HG02642 (cell line): Measurements from ENCODE around the gene PRKG1.
"Not testable (repeated sequence)": the region's sequence is repeated elsewhere in the genome, so short reads cannot be mapped to it uniquely, and the experiment has no call there.

Experiments
- ATAC-seq: cut with Tn5 transposase; IDR thresholded peaks from one replicate; pipeline ENCODE4 v1.9.1; 2021; ENCODE audit warnings: mild to moderate bottlenecking; ENCODE audit not compliant: unreplicated experiment, poor library complexity

Gene PRKG1

DNA sequence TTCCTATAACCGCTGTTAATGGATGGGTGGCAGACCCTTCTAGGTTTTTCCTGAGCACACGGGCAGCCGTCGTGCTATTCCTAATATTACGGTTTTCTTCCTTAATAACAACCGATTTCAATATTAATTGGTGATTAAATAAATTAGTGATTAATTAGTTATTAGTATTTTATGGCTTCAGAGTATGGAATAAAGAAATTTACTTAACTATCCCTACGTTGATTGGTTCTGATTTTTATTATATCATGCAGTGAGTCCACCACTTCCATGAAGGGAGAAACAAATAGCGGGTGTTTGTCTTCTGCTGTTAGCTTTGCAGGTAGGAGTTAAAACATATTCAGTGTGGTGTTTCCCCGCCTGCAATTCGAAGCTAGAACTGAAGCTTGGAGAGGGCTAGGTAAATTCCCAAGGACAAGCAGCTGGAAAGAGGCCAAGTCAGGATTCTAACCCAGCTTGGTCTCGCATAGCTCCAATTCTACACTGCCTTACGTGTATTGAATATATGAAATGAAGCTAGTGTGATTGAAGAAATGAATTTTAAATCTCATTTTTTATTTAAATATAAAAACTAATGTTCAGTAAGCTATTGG is 626.0 kb downstream of the PRKG1 start:
- no peak for ATAC-seq

GRCh38 chr10:51705774-51706173 is 631.5 kb downstream of the PRKG1 start:
- ATAC-seq, result no peak

- ATAC-seq, result no peak
These were observed 631.9 kb downstream of the PRKG1 start for GRCh38 chr10:51706225-51706624.

- ATAC-seq, result no peak
These were observed 633.1 kb downstream of the PRKG1 start for GRCh38 chr10:51707392-51707791.

GRCh38 chr10:51707821-51708424 is 633.6 kb downstream of the PRKG1 start:
- no peak for ATAC-seq

- no peak for ATAC-seq
These were observed 634.3 kb downstream of the PRKG1 start for GRCh38 chr10:51708609-51709008.

DNA sequence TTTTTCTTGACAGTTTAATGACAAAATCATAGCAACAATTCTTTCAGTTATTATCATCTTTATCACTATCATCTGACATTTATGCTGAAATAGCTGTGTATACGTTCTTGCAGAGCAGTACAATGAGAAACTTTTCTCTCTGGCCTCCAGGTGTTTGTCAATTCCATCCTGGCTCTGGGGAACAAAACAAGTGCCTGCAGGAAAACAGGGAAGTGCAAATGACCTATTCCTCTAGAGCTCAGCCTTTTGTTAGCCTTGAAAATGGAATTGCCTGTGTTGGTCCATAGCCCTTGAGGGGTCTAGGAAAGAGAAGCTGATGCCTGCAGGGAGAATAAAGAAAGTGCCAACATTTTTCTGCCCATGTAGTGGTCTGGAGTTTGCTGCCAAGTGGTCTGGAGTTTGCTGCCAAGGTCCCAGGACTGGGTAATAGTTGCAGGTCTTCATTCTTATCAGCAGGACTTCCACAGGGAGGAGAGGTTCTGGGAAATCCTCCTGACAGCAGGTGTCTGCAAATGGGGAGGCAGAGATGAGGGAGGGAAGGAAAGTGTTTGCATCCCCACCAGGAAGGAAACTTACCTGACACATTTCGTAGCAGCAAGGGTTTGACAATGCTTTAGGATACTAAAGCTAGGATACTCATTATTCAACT is 635.2 kb downstream of the PRKG1 start:
- no peak for ATAC-seq

DNA sequence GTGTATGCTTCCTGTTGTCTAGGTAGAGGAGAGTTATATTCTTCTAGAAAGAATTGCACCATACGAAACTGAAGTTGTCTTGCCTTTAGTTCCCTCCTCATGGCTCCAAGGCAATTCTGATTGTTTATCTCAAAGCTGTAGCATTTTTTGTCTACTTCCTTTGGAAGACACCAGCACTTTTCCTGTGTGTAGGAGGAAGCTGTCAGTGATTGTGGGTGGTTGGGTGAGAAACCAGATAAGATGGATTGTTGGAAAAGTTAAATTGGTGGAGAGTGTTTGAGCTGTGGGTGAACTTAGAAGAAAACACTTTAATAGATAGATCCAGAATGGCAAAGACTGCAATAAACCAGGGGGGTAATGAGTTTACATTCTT is 637.2 kb downstream of the PRKG1 start:
- ATAC-seq, result no peak

GRCh38 chr10:51716981-51717380 is 642.7 kb downstream of the PRKG1 start:
- no peak for ATAC-seq

DNA sequence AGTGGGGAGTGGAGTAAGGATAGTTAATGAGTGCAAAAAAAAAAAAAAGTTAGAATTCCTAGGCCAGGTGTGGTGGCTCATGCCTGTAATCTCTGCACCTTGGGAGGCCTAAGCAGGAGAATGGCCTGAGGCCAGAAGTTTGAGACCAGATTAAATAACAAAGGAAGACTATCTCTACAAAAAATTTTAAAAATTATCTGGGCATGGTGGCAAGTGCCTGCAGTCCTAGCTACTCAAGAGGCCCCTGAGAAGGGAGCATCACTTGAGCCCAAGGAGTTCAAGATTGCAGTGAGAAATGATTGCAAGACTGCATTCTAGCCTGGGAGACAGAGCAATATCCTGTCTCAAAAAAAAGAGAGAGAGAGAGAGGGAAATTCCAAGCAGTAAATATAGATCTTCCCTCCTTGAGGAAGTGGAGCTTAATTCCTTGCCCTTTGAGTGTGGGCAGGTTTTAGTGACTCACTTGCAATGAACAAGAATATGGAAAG is 644.6 kb downstream of the PRKG1 start:
- ATAC-seq, result no peak

DNA sequence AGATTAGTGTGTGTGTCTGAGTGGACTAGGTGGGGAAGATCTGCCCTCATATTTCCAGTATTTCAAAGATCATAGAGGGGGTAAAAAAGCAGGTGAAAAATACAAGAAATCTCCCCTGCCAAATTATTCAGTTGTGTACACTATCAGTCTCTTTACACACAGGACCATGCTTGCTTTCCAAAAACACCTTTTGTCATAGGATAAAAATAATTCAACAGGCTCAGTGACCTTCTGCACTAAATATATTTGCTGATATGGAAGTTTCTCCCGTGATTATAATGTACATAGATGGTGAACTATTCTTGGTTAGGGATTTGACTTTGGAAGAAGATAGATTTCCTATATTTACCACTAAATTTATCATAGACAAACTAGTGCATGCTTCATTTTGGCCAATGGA is 649.8 kb downstream of the PRKG1 start:
- ATAC-seq, result no peak

- no peak for ATAC-seq
These were observed 655.7 kb downstream of the PRKG1 start for GRCh38 chr10:51729822-51730555.

- ATAC-seq, result no peak
These were observed 658.8 kb downstream of the PRKG1 start for GRCh38 chr10:51733057-51733456.

- ATAC-seq, result peak; percentile 94
These were observed 668.9 kb downstream of the PRKG1 start for GRCh38 chr10:51743146-51743545.

- ATAC-seq, result no peak
These were observed 670.1 kb downstream of the PRKG1 start for GRCh38 chr10:51744235-51745000.

DNA sequence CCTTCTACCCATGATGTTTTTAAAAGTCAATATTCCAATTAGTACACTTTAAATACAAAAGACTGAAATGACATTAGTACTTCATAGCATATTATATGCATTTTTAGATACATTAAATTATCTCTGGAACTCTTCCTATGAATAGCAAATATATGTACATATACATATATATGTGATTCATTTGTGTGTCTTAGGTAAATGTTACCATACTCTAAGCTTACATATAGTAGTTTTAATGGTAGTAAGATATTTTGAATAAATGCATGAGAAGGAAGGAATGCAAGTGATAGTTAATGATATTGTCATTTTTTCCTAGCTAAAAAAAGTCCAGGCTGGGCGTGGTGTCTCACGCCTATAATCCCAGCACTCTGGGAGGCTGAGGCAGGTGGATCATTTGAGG is 671.1 kb downstream of the PRKG1 start:
- no peak for ATAC-seq

DNA sequence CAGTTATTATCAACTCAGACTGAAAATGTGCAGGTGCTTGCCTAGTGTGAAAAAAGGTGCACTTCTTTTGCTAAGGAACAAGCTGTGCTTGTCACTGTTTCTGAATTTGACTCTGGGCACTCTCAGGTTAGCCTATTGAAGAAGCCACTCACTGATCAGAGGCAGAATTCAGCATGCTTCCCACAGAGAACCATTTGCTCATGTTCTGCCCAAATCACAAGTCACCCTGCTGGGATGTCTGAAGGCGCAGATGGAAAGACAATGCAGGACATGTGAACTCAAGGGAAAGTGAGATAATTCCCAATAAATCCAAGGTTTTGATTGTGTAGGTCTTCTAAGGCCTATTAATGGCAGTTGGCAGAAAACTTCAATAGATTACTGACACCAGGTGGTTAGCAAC is 672.9 kb downstream of the PRKG1 start:
- ATAC-seq, result no peak

DNA sequence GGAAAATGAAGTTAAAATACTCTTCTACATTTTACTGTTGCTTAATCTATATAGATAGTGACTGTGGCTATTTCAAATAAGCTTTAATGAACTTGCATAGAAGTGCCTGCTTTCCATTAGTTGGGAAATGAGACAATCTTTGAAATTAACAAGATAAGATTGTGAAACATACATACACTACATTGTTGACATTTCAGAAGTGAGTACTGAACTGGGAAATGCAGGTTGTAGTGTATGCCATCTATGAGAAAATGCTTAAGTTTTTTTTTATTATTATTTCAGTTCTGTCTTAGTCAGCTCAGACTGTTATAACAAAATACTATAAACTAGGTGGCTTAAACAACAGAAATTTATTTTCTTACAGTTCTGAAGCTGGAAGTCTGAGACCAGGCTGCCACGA is 674.7 kb downstream of the PRKG1 start:
- ATAC-seq, result no peak

DNA sequence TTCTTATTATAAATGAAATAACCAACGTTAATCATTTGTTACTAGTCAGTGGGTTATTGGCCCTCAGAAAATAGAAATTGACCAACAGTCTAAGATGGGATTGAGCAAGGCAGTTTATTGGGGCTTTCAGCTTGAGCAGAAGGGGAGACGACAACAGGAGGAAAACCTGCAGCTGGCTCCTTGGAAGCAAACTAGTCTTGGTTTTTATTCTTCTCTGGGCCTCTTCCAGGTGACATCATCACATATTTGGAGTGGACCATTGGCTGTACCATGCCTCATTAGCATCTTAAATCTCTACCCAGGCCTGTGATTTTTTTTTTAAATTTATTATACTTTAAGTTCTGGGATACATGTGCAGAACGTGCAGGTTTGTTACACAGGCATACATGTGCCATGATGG is 684.1 kb downstream of the PRKG1 start:
- no peak for ATAC-seq

- ATAC-seq, result not testable (repeated sequence)
These were observed 684.6 kb downstream of the PRKG1 start for GRCh38 chr10:51758838-51759237.
